Measurements from ENCODE around the gene SNX33. TPM values are rescaled to one million over a fixed set of nuclear protein-coding genes. Genes with fewer than 3 reads are reported as not detected.

The SNX33 gene
- polyA plus RNA-seq, 1 donor (not counting 4 experiments of a cell fraction or from before 2014, with no cell fraction given), result 21.7 TPM

- Histone ChIP-seq H3K9me3 (ENCODE audit: control insufficient read depth, low read depth, low read length) (no peaks in the 10 kb centered on the region), H3K27ac (ENCODE audit: control insufficient read depth, insufficient read depth, low read length) (peak overlapping the region; percentile 98), H3K79me2 (ENCODE audit: control insufficient read depth, insufficient read depth, low read length) (peaks cover 24% of the 10 kb centered on the region), H3K9ac (ENCODE audit: control insufficient read depth, extremely low read depth, insufficient read depth, low read length) (peak overlapping the region; percentile 75), H3K9me1 (ENCODE audit: control insufficient read depth, extremely low read depth, insufficient read depth, low read length) (no peaks in the 10 kb centered on the region), H2AFZ (ENCODE audit: control insufficient read depth, low read length) (no peak overlapping the region), H3K4me3 (ENCODE audit: control insufficient read depth in 2 of 3, extremely low read depth in 1 of 3, insufficient read depth in 2 of 3, low read depth in 1 of 3, low read length in 3 of 3) (no peak overlapping the region), H3K36me3 (ENCODE audit: control insufficient read depth in 2 of 2, extremely low read depth in 1 of 2, insufficient read depth in 2 of 2, low read length in 2 of 2) (peaks cover 25 to 27% of the 10 kb centered on the region in 2 experiments), H3K27me3 (ENCODE audit: control insufficient read depth, extremely low read depth, insufficient read depth, low read length) (no peaks in the 10 kb centered on the region), H4K20me1 (ENCODE audit: control insufficient read depth, extremely low read depth, insufficient read depth, low read length) (peaks cover 5% of the 10 kb centered on the region), H3K4me1 (ENCODE audit: control insufficient read depth, extremely low read depth, insufficient read depth, low read length) (peaks cover 64% of the 10 kb centered on the region), H3K4me2 (ENCODE audit: control insufficient read depth, extremely low read depth, insufficient read depth, low read depth, low read length) (no peak overlapping the region)
- no peak for TF ChIP-seq EZH2 (IDR thresholded peaks at IDR 0.05; ENCODE audit: low read length)
- TF ChIP-seq CTCF (optimal IDR thresholded peaks at IDR 0.05 in 1 of 3, IDR thresholded peaks at IDR 0.05 in 1 of 3, conservative IDR thresholded peaks at IDR 0.05 in 1 of 3; ENCODE audit: extremely low read depth in 1 of 3, insufficient read depth in 2 of 3, low read length in 3 of 3), result no peak
- DNase-seq (ENCODE audit: low read depth, low spot score) (no peak), FAIRE-seq (no peak)
- dilution Hi-C loops (cut with MboI; ENCODE audit: extremely low pct_ligation_motif_present, low sequenced_read_pairs), result no loop called here
Measured at GRCh38 chr15:75659928-75660645, 12.4 kb downstream of the SNX33 start.

- Histone ChIP-seq H2AFZ (ENCODE audit: control insufficient read depth, low read length) (no peak overlapping the region), H3K4me1 (ENCODE audit: control insufficient read depth, extremely low read depth, insufficient read depth, low read length) (peaks cover 63% of the 10 kb centered on the region)
- dilution Hi-C loops (cut with MboI; ENCODE audit: extremely low pct_ligation_motif_present, low sequenced_read_pairs), result no loop called here
Measured at GRCh38 chr15:75661100-75661755, 13.5 kb downstream of the SNX33 start.

More at GRCh38 chr15:75661100-75661755, 13.5 kb downstream of the SNX33 start:
- no peaks in the 10 kb centered on the region for H3K27me3 ChIP-seq (ENCODE audit: control insufficient read depth, extremely low read depth, insufficient read depth, low read length)
- H3K9ac ChIP-seq (ENCODE audit: control insufficient read depth, extremely low read depth, insufficient read depth, low read length), result peak overlapping the region; percentile 81
- no peaks in the 10 kb centered on the region for H4K20me1 ChIP-seq (ENCODE audit: control insufficient read depth, extremely low read depth, insufficient read depth, low read length)
- peaks cover 21% of the 10 kb centered on the region in 2 experiments for H3K36me3 ChIP-seq (ENCODE audit: control insufficient read depth in 2 of 2, extremely low read depth in 1 of 2, insufficient read depth in 2 of 2, low read length in 2 of 2)
- no peaks in the 10 kb centered on the region for H3K9me1 ChIP-seq (ENCODE audit: control insufficient read depth, extremely low read depth, insufficient read depth, low read length)
- TF ChIP-seq EZH2 (IDR thresholded peaks at IDR 0.05; ENCODE audit: low read length), result no peak
- no peak for TF ChIP-seq CTCF (optimal IDR thresholded peaks at IDR 0.05 in 1 of 3, IDR thresholded peaks at IDR 0.05 in 1 of 3, conservative IDR thresholded peaks at IDR 0.05 in 1 of 3; ENCODE audit: extremely low read depth in 1 of 3, insufficient read depth in 2 of 3, low read length in 3 of 3)
- peak overlapping the region; percentile 75 for H3K4me2 ChIP-seq (ENCODE audit: control insufficient read depth, extremely low read depth, insufficient read depth, low read depth, low read length)
- H3K9me3 ChIP-seq (ENCODE audit: control insufficient read depth, low read depth, low read length), result no peaks in the 10 kb centered on the region
- peak overlapping the region; percentile 98 for H3K27ac ChIP-seq (ENCODE audit: control insufficient read depth, insufficient read depth, low read length)
- peak overlapping the region in 2 of 3 experiments; percentile 24 to 38 for H3K4me3 ChIP-seq (ENCODE audit: control insufficient read depth in 2 of 3, extremely low read depth in 1 of 3, insufficient read depth in 2 of 3, low read depth in 1 of 3, low read length in 3 of 3)
- peaks cover 13% of the 10 kb centered on the region for H3K79me2 ChIP-seq (ENCODE audit: control insufficient read depth, insufficient read depth, low read length)
- DNase-seq (ENCODE audit: low read depth, low spot score), result no peak
- peak; percentile 85 for FAIRE-seq

Data from keratinocyte (primary cell).